Esophagus muscularis mucosa (tissue), 3 donors: Measurements from ENCODE around the gene PRKCH.

Experiments used
- CTCF ChIP-seq, 3 experiments: fragments of 200-600 bp in 2 of 3; fragments of 450-650 bp in 1 of 3; sonication (generic) in 2 of 3; IDR thresholded peaks; one replicate each; pipeline ENCODE4 v1.5.1; 2017 to 2019; ENCODE audit warnings: antibody characterized with exemption in 3 of 3, mild to moderate bottlenecking in 2 of 3, moderate library complexity in 1 of 3
- POLR2A ChIP-seq: fragments of 450-650 bp; IDR thresholded peaks from one replicate; pipeline ENCODE4 v1.6.1; 2017; ENCODE audit warnings: antibody characterized with exemption, moderate library complexity, mild to moderate bottlenecking, low read depth

GRCh38 chr14:61593330-61593729 is 272.0 kb downstream of the PRKCH start:
- TF ChIP-seq CTCF (IDR thresholded peaks at IDR 0.05) (no peak), POLR2A (no peak)
